A549 treated with DMSO at 1 μM for 4 hours (cell line): ENCODE measurements around the gene ATAD5. TPM values are rescaled to one million over a fixed set of nuclear protein-coding genes. Genes with fewer than 3 reads are reported as not detected.

Source experiments
- total RNA-seq: library from RNA; stranded (reverse); fragments of 200-300 nt; extraction: Qiagen RNA extraction; gene quantifications from 5 replicates; pipeline ENCODE4 v1.2.3, GENCODE V29; 2022; ENCODE audit warnings: low read depth

The ATAD5 gene
- total RNA-seq = 4.3 to 6.5 TPM (median 5.2 TPM) in 5 replicates

DNA sequence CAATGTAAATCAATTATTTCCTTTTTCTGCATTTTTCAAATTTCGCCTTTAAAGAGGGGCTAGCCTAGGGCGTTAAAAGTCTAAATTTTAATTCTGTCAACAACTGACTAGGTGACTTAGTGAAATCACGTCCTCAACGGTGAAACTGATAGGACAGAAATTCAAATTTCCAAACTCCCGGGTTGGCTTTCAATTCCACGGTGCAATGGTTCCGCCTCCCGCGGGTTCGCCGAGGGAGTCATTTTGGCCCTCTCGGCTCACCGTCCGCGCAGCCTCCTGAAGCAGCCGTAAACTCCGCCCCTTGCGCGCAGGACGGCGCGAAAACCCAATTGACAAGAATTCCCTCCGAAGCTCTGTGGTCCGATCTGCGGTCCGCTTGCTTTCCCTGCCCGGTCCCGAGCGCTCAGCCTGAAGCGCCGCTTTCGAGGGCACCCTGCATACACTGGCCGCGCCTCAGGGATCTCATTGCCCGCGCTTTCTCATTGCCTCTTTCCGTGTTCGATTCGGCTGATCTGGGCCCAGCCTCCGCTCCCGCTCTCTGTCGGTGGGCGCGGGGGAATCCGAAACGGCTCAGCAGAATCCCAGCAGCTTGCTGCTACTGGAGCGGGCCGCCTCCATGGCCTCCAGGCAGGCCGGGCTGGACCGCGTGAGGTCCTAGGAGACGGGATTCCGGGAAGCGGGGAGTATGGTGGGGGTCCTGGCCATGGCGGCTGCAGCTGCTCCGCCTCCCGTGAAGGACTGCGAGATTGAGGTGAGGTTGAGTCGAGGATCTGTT, at the start of gene ATAD5:
Gene ATAD5, plus strand, starts transcription at position 304 of the 775 bp plus-strand sequence. Its CDS starts 382 bp downstream, at position 686.

DNA sequence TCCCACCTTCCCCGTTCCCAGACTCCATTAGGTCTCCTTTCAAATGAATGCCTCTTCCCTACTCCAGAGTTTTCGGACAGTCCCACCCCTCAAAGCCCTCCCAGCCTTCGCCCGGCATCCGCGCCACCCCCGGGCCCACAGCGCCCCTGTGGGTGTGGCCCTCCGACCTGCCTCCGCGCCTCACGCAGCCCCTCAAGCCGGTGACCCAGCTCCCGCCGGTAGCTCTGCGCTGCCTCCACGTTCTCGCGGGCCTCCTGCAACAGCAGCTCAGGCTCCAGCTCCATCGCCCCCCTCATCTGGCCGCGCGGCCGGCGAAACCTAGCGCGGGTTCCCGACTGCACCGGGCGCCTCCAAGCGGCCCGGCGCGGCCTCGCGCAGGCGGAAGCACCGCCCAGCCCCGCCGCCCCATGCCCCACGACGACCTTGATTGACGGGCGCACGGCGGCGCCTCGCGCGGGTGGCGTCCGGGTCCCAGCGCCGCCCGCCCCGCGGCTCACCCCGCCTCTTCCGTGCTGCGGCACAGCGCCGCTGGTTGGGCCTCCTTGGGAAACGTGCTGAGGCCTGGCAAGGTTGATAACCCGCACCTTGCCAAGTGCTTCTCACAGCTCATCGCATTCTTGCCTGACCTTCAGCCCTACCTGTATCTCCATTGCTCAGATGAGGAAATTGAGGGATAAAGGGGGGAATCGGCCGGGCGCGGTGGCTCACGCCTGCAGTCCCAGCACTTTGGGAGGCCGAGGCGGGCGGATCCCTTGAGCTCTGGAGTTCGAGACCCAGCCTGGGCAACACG, 7.2 kb upstream of the ATAD5 start, which contains the start of gene CRLF3:
Gene CRLF3, minus strand, starts transcription at position 337 of the 790 bp plus-strand sequence. Its CDS starts 41 bp downstream, at position 296.

GRCh38 chr17:30906101-30906911, 74.5 kb downstream of the ATAD5 start, which contains the start of gene TEFM:
TSS of gene TEFM (minus strand) at chr17:30906238. CDS start at chr17:30906198, 40 bp downstream.

DNA sequence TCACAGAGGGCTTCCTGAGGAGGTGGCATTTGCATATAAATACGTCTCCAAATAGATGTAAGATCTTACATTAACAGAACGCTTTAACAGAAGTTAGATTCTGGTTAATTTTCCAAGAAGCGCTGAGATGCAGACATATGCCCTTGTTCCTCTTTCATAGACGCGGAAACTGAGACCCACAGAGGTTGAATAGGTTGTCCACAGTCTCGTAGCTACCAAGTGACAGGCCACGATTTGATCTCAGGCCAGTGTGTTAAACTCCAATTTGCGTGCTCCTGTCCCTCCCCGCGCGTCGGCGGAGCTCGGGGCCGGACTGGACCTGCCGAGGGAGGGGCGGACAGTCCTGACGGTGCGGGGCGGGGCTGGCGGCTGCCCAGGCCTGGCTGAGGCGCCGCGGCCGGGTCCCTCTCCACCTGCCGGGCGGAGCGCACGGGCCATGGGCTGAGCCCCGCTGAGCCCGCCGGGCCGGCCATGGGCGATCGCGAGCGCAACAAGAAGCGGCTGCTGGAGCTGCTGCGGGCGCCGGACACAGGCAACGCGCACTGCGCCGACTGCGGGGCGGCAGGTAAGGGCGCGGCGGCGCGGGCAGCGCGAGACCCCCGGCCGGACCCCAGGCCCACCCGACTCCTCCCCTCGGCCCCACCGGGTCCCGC, 89.9 kb downstream of the ATAD5 start, which contains the start of gene ADAP2:
Gene ADAP2, plus strand, starts transcription at position 402 of the 653 bp plus-strand sequence. Its CDS starts 70 bp downstream, at position 472.

Other genes starting within 250 kb of the ATAD5 start
- 13.4 to 18.3 TPM (median 17.7 TPM) in 5 replicates for gene CRLF3, start 7.3 kb upstream of the ATAD5 start, total RNA-seq
- 21.2 to 29.3 TPM (median 24.8 TPM) in 5 replicates for gene TEFM, start 74.3 kb downstream of the ATAD5 start, total RNA-seq
- gene ADAP2, start 90.0 kb downstream of the ATAD5 start, total RNA-seq = 2.6 to 3.7 TPM (median 3.0 TPM) in 5 replicates
- gene RNF135, start 139.1 kb downstream of the ATAD5 start, total RNA-seq = 24.6 to 26.6 TPM (median 26.3 TPM) in 5 replicates